OCI-LY3 (cell line): ENCODE data around the gene GPR137B.

ENCODE experiments used
- H2AFZ ChIP-seq: fragments of 200-600, 300-600 bp; shearing (Covaris generic); 2 replicates; pipeline ENCODE4 v1.6.0; 2014; ENCODE audit warnings: antibody characterized with exemption, low read depth, low read length
- H3K27ac ChIP-seq: fragments of 200-600, 300-600 bp; sonication (generic); 2 replicates; pipeline ENCODE4 v1.5.1; 2014; ENCODE audit warnings: mild to moderate bottlenecking, low read length, moderate library complexity, mixed read lengths
- H3K27me3 ChIP-seq: fragments of 200-600, 300-600 bp; sonication (generic); 2 replicates; pipeline ENCODE4 v1.6.1; 2014; ENCODE audit warnings: low read depth, low read length, mixed read lengths
- H3K36me3 ChIP-seq: fragments of 200-600, 300-600 bp; sonication (generic); replicated peaks from 2 replicates; pipeline ENCODE3; 2014; ENCODE audit warnings: low read depth, low read length, mixed read lengths
- H3K4me1 ChIP-seq: fragments of 300-600, 200-600 bp; sonication (generic); 2 replicates; pipeline ENCODE4 v1.6.1; 2014; ENCODE audit warnings: low read length, mixed read lengths
- H3K4me2 ChIP-seq: fragments of 200-600, 300-600 bp; sonication (generic); 2 replicates; pipeline ENCODE4 v1.6.1; 2014; ENCODE audit warnings: low read length, mixed read lengths
- H3K4me3 ChIP-seq: fragments of 300-600, 200-600 bp; sonication (generic); 2 replicates; pipeline ENCODE4 v1.5.1; 2014; ENCODE audit warnings: antibody characterized with exemption, mild to moderate bottlenecking, low read length, moderate library complexity
- H3K79me2 ChIP-seq: fragments of 300-600, 200-600 bp; shearing (Covaris generic); 2 replicates; pipeline ENCODE4 v1.6.1; 2014; ENCODE audit warnings: mild to moderate bottlenecking, low read length, mixed read lengths
- H3K9ac ChIP-seq: fragments of 300-600, 200-600 bp; shearing (Covaris generic); 2 replicates; pipeline ENCODE4 v1.6.0; 2014; ENCODE audit warnings: mild to moderate bottlenecking, low read length, moderate library complexity
- H3K9me3 ChIP-seq: fragments of 200-600, 300-600 bp; shearing (Covaris generic); 2 replicates; pipeline ENCODE4 v1.6.1; 2014; ENCODE audit warnings: low read length, mixed read lengths; ENCODE audit not compliant: insufficient read depth
- H4K20me1 ChIP-seq: fragments of 200-600, 300-600 bp; sonication (generic); 2 replicates; pipeline ENCODE4 v1.6.1; 2016; ENCODE audit warnings: low read length, mixed read lengths; ENCODE audit not compliant: insufficient read depth
- EZH2phosphoT487 ChIP-seq: fragments of 200-600 bp; shearing (Covaris generic); IDR thresholded peaks from 2 replicates; pipeline ENCODE4 v1.6.1; 2018; ENCODE audit warnings: antibody characterized with exemption, mixed run types, low read depth
- TF ChIP-seq, protein P1 (sequence below): fragments of 200-600, 300-600 bp; sonication (generic); IDR thresholded peaks from 2 replicates; pipeline ENCODE4 v1.5.1; 2014; ENCODE audit warnings: antibody characterized with exemption, low read length, low read depth

Gene GPR137B

GRCh38 chr1:236258114-236258622 lies 115.8 kb downstream of the GPR137B start:
- no peaks in the 10 kb centered on the region for H3K79me2 ChIP-seq
- no peaks in the 10 kb centered on the region for H3K27me3 ChIP-seq
- peaks cover 11% of the 10 kb centered on the region; the same call in 1 of the 2 replicates for H3K9me3 ChIP-seq
- H3K4me1 ChIP-seq, result no peaks in the 10 kb centered on the region
- H3K27ac ChIP-seq, result no peak overlapping the region
- H3K36me3 ChIP-seq, result peaks cover 36% of the 10 kb centered on the region
- H3K9ac ChIP-seq, result no peak overlapping the region
- H3K4me3 ChIP-seq, result no peak overlapping the region
- TF ChIP-seq, protein P1, sequence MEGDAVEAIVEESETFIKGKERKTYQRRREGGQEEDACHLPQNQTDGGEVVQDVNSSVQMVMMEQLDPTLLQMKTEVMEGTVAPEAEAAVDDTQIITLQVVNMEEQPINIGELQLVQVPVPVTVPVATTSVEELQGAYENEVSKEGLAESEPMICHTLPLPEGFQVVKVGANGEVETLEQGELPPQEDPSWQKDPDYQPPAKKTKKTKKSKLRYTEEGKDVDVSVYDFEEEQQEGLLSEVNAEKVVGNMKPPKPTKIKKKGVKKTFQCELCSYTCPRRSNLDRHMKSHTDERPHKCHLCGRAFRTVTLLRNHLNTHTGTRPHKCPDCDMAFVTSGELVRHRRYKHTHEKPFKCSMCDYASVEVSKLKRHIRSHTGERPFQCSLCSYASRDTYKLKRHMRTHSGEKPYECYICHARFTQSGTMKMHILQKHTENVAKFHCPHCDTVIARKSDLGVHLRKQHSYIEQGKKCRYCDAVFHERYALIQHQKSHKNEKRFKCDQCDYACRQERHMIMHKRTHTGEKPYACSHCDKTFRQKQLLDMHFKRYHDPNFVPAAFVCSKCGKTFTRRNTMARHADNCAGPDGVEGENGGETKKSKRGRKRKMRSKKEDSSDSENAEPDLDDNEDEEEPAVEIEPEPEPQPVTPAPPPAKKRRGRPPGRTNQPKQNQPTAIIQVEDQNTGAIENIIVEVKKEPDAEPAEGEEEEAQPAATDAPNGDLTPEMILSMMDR, result no peak
- no peak for TF ChIP-seq EZH2phosphoT487
- H2AFZ ChIP-seq, result no peak overlapping the region
- H3K4me2 ChIP-seq, result no peak overlapping the region
- H4K20me1 ChIP-seq, result no peaks in the 10 kb centered on the region
